ENCODE measurements around the gene AQP6. TPM values are rescaled to one million over a fixed set of nuclear protein-coding genes. Genes with fewer than 3 reads are reported as not detected.

AQP6 gene
- total and polyA plus RNA-seq, 8 donors, result 0.06 to 0.31 (median 0.14) TPM; not detected in 4

DNA sequence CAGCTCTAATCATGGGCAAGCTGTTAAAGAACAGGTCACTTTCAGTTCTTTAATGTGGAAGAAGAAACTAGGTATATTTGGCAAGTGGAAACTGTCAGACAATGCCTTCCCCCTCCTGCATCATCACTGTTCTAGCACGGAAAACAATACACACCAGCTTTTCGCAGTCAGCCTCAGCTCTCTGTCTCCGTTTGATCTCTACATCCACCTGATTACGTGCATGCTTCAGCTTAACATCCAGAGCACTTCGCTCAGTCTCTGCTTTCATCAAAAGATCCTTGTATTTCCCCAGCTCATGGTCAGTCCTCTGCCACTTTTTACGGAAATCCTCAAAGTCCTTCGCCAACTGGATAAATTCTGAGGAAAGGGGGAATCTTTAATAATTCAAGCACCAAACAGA, 33.5 kb downstream of the AQP6 start:
- no peak for DNase-seq
- TF ChIP-seq, protein P1, sequence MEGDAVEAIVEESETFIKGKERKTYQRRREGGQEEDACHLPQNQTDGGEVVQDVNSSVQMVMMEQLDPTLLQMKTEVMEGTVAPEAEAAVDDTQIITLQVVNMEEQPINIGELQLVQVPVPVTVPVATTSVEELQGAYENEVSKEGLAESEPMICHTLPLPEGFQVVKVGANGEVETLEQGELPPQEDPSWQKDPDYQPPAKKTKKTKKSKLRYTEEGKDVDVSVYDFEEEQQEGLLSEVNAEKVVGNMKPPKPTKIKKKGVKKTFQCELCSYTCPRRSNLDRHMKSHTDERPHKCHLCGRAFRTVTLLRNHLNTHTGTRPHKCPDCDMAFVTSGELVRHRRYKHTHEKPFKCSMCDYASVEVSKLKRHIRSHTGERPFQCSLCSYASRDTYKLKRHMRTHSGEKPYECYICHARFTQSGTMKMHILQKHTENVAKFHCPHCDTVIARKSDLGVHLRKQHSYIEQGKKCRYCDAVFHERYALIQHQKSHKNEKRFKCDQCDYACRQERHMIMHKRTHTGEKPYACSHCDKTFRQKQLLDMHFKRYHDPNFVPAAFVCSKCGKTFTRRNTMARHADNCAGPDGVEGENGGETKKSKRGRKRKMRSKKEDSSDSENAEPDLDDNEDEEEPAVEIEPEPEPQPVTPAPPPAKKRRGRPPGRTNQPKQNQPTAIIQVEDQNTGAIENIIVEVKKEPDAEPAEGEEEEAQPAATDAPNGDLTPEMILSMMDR (IDR thresholded peaks at IDR 0.05), result no peak
- Histone ChIP-seq H3K27ac (no peak overlapping the region), H3K9me3 (no peaks in the 10 kb centered on the region), H3K4me1 (no peaks in the 10 kb centered on the region), H3K27me3 (no peaks in the 10 kb centered on the region), H3K4me3 (no peak overlapping the region), H3K36me3 (no peaks in the 10 kb centered on the region)
- ATAC-seq, result no peak
- WGBS, 2 donors, result 95 to 98% methylated on average over 7 of the region's 7 CpGs
- FAIRE-seq, result no peak
- intact Hi-C loops (cut with DNase I), result no loop called here

DNA sequence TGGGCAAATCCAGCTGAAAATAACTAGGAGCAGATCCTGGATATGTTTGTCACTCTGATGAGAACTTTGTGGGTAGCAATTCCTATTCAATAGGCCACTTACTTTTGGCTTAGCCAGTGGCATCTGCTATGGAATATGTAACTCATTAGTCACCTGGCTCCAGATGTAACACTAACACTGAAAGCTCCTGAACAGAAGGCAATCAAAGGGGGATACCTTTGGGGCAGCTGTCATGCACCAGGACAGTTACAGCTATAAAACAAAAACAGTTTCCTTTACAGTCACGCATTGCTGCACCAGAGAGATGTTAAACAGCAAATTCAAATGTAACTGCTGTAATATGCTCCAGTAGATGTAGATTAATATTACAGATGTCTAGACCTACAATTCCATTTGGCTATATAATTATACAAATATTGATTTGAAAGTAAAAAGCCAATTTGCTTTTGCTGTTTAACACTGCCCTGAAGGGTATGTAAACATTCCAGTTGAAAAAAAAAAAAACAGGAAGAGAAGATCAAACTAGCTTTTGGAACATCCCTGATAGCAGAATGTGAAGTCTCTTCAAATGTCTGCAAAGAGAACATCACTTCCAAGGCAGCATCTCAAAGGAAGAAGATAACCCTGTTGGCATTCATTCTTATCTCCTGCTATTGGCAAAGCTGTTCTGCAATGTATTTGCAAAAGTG, 34.2 kb downstream of the AQP6 start:
- Histone ChIP-seq H3K9me3 (no peaks in the 10 kb centered on the region), H3K27me3 (no peaks in the 10 kb centered on the region), H3K4me3 (no peak overlapping the region), H3K4me1 (no peaks in the 10 kb centered on the region), H3K27ac (no peak overlapping the region), H3K36me3 (no peaks in the 10 kb centered on the region)
- FAIRE-seq (no peak), ATAC-seq (no peak), DNase-seq (no peak)
- TF ChIP-seq, protein P1 (IDR thresholded peaks at IDR 0.05), result no peak
- intact Hi-C loops (cut with DNase I), result no loop called here
- WGBS, 2 donors, result 92 to 95% methylated on average over 1 of the region's 1 CpG

DNA sequence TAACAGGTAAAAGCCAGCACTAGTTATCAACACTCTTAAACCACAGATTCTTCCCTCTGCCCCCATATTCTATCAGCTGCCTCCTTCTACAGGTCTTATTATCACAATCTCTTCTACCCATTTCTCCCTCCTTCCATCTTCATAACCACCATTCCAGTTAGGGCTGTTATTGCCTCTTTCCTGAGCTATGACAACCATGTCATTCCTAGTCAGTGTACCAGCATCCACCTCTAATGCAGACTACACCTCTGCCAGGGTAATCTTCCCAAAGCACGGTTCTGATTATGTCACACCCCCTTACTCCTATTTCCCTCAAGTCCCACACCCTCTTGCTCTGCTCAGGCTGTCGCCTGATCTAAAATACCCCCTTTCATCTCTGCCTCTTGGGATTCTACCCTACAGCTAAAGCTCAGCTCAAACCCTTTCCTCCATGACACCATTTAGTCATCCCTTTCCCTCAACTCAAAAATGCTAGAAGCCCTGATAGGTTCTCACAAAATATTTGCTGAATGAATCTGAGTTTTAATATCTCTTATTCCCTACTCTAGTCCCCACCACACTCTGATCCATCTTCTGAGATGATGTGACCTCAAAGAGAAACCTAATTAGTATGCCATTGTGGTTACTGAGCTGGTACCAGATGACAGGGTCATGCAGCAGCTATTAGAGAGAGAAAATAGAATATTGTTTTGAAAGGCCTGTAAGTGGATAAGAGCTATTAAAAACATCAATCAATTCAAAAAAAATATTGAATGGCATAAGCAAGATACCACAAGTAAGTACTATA, 40.8 kb downstream of the AQP6 start:
- no peaks in the 10 kb centered on the region for H3K36me3 ChIP-seq
- TF ChIP-seq, protein P1 (IDR thresholded peaks at IDR 0.05), result no peak
- ATAC-seq (no peak), FAIRE-seq (no peak), DNase-seq (no peak)
- H3K4me3 ChIP-seq, result no peak overlapping the region
- H3K9me3 ChIP-seq, result no peaks in the 10 kb centered on the region
- no peaks in the 10 kb centered on the region for H3K4me1 ChIP-seq
- no peak overlapping the region for H3K27ac ChIP-seq
- 83 to 95% methylated on average over 2 of the region's 2 CpGs for WGBS, 2 donors
- no peaks in the 10 kb centered on the region for H3K27me3 ChIP-seq
- intact Hi-C loops (cut with DNase I), result no loop called here

DNA sequence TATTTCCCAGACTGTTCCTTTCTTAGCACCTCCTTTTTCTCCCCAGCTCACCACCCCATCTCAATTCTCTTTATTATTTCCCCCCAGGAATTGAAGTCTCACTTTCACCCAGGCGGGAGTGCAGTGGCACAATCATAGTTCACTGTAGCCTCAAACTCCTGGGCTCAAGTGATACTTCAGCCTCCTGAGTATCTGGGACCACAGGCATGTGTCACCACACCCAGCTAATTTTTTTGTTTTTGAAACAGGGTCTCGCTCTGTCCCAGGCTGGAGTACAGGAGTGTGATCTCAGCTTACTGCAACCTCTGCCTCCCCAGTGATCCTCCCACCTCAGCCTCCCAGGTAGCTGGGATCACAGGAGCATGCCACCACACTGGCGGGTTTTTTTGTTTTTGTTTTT, 41.6 kb downstream of the AQP6 start:
- 93 to 98% methylated on average over 3 of the region's 3 CpGs for WGBS, 2 donors
- Histone ChIP-seq H3K4me3 (no peak overlapping the region), H3K9me3 (no peaks in the 10 kb centered on the region), H3K27me3 (no peaks in the 10 kb centered on the region), H3K27ac (no peak overlapping the region), H3K36me3 (no peaks in the 10 kb centered on the region), H3K4me1 (no peaks in the 10 kb centered on the region)
- no peak for FAIRE-seq
- ATAC-seq, result no peak
- TF ChIP-seq, protein P1 (IDR thresholded peaks at IDR 0.05), result no peak
- DNase-seq, result no peak
- intact Hi-C loops (cut with DNase I), result no loop called here
